Measurements from ENCODE around the gene HLA-DPB1.
A peak's percentile ranks its signal among the peaks of the same experiment; 100 is the strongest.
"Not testable (repeated sequence)": the region's sequence is repeated elsewhere in the genome, so short reads cannot be mapped to it uniquely, and the experiment has no call there.

Gene HLA-DPB1
- total RNA-seq, result 15.5 to 84.6 (median 24.4) reads per million in 17 experiments

DNA sequence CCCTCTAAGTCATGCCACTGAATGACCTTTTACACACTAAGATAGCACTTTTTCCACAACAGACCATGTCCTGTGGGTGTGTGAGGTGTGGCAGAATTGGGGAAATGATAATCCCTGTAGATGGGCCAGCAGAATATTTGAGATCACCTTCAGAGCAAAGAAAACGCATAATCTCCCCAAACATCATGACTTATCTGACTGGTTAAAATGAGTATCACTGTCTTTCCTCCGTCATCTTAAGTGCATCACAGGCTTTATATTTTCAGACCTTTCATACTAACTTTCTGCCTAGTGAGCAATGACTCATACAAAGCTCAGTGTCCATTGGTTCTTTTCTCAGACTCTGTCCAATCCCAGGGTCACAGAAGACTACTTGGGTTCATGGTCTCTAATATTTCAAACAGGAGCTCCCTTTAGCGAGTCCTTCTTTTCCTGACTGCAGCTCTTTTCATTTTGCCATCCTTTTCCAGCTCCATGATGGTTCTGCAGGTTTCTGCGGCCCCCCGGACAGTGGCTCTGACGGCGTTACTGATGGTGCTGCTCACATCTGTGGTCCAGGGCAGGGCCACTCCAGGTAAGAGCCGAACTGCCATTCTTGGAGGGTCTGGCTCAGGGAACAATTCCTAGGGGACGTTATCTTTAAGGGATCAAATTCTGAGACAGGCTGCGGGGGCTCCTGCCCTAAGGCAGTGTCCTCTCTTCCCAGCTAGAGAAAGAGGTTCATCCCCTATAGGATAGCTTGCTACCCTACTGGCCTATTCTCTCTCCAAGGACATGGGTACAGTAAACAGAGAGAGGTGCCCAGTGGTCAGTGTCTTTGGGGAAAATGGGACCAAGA is at the start of gene HLA-DPB1:
TSS of gene HLA-DPB1 (plus strand) at position 423 of the 838 bp plus-strand sequence. CDS start at position 475, 52 bp downstream.
- peak; percentile 62 to 88 (median 74) for DNase-seq

DNA sequence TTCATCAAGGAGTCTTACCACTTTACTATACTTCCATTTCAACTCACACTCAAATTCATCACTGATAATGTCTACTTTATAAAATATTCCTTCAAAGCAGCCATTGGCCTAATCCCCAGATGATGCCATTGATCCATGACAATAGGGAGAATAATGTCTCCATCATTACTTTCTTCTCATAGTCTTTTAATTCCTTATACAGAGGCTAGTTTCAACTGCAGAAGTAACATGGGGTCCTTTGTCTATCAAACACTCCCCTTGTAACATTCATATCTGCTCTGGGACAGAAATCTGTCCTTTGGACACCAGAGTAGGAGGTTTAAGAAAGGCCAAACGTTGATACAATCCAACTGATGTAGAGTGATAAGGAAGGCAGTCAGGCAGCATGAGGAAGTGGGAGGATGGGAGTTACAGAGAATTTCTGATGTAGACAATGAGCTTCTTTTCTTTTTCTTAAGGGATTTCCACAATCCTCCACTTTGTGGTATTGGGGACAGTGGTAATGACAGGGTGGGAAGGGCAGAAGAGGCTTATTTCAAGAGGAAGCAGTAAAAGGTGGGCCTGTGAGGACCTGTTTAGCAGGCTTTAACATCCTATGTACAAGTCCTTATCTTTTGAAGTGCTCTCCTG is 47.5 kb upstream of the HLA-DPB1 start:
- DNase-seq, result peak in 3 of 4 experiments; percentile 31 to 59 (median 34)

DNA sequence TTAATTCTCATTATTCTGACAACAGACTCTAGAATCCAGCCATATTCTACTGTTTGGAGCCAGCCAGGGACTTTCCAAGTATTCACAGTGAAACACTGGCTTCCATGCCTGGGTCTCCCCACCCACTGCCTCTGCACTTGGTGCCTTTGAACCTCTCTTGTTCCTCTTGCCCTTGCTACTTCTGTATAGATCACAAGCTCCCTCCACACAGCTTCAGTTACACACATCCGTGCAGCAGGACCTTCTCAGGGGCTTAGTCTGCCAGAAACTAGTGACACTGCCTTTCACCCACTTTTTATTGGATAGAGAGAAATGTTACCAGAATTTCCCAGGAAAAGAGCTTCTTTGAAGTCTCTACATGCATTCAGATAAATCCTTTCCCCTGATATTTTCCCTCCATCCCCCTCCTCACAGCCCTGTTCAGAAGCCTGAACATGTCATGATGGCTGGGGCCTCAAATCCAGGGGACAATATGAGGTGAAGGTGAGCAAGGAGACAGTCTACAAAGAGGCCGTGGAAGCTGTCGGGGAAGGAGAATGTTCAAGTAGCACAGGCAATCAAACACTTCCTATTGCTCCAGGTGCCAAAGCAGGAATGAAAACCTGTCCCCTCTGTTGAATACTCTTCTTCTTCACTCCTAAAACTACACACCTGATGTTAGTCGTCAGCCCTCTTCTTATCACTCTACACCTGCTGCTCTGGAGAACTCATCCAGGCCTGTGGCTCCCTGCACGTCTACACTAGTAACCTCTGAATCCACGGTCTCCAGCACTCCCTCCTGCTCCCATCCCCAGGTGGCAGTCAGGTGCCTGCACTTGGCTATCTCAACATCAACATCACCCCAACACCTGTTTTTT is 46.2 kb upstream of the HLA-DPB1 start:
- DNase-seq, result peak; percentile 84 to 96 (median 94)

DNA sequence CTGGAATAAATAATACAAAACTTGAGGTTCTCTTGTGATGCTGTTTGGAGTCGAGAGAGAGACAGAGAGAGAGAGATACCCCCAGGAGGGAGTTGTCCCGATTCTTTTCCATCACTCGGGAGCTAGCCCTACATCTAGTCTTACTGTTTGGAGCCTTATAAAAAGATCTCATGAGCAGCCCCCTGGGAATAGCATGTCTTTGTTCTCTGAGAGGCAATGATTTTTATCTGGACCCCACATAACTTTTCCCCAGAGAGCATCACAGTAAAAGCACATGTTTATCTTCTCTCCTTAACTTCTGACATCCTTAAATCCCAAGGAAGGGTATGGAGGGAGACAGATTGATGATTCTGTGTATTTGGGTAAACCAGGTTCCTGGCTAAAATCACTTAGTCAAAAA is 45.5 kb upstream of the HLA-DPB1 start:
- no peak for DNase-seq

DNA sequence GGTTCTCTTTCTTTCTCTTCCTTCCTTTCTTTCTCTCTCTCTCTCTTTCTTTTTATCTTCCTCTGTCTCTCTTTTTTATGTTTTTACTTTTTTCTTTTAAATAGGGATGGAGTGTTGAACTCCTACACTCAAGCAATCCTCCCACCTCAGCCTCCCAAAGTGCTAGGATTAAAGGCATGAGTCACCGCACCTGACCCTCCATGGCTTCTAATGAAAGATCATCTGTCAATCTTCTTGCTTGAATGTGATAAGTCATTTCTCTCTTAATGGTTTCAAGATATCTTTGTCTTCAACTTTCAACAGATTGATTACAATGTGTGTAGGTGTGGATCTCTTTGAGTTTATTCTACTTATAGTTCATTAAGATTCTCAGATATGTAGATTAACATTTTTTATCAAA is 41.2 kb upstream of the HLA-DPB1 start:
- no peak for DNase-seq

DNA sequence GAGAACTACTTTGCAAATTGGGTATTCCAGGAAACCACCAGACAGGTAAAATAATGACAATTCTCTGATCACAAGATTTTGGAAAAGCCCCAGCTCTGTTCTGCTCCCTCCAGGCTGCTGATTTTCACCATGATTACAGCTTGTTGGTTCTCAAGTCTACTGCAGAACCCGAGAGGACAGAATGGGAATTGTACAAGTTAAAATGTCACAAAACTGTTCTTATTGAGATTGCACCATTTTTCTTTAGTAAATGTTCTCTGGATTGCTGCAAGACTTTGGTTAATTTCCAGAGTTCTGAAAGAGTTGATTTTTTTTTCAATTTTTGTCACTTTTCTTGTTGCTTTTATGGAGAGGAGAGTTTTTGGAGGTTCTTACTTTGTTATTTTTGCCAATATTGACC is 39.3 kb upstream of the HLA-DPB1 start:
- DNase-seq, result no peak

DNA sequence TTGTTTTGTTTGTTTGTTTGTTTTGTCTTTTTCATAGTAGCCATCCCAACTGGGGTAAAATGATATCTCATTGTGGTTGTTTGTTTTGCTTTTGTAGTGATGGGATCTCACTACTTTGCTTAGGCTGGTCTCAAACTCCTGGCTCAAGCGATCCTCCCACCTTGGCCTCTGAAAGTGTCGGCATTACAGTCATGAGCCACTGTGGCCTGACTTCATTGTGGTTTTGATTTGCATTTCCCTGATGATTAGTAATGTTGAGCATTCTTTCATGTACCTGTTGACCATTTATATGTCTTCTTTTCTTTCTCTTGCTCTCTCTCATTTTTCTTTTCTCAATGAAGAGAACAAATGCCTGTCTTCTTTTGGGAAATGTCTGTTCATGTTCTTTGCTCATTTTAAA is 35.6 kb upstream of the HLA-DPB1 start:
- DNase-seq, result no peak

DNA sequence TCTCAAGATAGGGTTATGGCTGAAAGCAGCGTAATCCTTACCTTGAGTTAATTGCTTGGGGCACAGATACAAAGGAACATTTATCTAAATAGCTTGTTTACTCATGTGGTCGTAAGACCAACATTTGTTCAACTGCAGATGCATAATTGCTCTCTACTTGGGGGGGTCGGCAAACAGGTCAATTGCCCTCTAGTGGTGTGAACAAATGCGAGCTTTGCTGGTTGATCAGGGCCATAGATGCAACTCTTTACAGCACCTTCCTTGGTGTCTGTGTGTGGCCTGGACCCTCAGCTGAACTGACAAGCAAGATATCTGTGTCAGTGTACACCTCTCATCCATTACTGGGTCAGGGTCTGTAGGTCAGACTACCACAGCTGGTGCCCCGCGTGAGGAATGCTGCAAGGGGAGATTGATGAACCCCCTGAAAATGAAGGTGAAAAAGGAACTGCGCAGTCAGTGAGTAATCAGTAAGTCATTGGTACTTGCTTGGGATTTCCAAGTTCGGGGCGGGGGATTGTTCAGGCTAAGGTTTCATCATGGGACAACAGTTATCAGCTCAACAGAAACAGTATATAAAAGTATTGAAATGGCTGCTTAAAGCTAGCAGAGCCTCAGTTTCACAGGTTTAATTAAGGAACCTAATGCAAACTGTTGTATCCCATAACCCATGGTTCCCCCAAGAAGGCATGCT is 26.3 kb upstream of the HLA-DPB1 start:
- DNase-seq, result no peak

DNA sequence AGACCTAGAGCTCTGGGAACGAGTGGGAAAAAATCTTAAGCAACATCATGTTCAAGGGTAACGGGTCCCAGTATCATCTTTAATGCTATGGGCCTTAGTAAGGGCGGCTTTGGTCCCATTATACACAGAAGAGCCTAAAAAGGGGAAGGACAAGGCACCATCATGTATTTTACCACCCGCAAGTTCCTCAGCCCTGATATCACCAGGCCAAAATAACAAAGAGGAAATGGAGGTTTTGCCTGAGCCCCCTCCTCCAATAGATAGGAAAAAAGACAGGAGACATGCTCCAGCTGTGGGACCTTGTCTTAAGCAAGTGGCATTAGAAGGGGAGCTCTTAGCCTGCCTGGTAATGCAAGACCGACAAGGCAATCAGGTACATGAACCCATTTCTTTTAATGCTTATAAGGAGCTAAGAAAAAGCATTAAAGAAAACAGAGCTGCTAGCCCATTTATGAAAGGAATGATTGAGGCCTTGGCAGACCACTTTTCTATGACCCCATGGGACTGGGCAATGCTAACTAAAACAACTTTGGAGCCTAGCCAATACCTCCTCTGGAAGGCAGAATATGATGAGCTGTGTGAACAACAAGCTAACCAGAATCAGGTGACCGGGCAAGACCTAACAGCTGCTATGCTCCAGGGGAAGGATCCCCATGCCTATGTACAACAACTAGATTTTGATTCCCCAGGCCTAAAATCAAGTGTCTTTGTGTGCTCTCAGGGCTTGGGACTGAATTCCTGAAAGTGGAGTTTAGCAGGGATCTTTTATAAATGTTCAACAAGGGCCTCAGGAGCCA is 25.6 kb upstream of the HLA-DPB1 start:
- peak; percentile 45 to 70 (median 58) for DNase-seq

DNA sequence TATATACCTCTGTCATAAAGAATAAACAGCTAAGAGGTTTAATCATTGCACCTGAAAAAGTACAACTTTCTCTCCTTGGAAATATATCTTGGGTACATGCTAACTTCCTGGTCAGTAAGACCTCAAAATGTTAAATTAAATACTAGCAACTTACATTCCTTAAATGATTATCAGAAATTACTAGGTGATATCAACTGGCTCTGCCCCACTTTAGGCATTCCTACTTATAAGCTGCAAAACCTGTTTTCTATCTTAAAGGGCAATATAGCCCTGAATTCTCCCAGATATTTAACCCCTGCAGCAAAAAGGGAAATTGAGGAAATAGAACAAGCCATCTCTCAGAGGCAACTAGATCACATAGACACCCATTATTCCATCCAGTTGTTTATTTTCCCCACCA is 23.2 kb upstream of the HLA-DPB1 start:
- DNase-seq, result no peak

DNA sequence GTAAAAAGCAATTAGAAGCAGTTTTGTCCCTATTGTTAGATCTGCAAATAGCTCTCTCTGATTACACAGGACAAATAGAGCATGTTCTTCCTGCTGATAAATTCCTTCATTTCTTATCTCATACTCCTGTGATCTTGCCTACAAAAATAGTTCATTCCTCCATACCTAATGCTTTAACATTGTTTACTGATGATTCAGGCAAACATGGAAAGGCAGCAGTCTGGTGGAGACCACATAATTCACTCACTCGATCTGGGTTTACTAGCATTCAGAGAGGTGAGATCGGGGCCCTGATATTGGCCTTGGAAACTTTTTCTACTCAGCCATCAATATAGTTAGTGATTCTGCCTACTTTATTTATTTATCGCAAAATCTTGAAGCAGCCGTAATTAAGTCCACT is 22.6 kb upstream of the HLA-DPB1 start:
- DNase-seq, result no peak

DNA sequence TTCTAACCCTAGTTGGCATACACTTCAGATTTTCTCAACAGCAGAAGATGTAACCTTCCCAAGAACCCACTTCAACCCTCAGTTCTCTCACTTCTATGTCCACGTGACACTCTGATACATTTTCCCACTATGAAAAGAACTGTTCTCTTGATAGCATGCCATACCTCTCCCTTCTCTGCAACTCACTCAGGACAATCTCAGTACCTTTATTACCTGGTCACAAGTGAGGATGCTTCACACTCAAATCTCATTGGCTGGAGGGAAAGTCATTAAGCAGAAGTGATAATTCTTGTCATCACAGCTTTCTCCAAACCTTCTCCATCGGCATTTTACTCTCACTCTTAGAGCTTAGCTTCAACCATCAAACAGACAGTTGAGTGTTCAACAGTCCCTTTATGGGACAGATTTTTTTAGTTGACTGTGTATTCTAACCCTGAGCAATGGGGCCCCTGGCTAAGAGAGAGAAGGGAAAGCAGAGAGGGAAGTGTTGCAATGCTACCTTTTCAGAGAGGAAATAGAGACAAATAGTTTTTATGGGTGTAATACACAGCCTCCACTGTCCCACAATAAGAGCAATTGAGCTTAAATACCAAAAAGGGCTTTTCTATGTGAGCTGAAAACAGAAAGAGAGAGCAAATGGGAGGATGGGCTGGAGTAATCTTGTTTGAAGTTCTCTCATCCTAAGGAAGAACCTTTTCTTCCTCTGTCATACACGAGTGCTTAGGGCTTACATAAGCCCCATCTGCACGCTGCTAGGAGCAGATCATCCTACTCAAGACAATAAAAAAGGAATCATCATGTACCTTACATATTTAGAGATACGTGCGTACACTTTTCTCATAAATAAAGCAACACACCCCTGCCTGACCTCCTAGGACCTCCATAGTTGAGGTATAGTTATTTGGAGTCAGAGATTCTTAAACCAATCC is 18.3 kb upstream of the HLA-DPB1 start:
- DNase-seq, result peak in 2 of 4 experiments; percentile 21 to 39

DNA sequence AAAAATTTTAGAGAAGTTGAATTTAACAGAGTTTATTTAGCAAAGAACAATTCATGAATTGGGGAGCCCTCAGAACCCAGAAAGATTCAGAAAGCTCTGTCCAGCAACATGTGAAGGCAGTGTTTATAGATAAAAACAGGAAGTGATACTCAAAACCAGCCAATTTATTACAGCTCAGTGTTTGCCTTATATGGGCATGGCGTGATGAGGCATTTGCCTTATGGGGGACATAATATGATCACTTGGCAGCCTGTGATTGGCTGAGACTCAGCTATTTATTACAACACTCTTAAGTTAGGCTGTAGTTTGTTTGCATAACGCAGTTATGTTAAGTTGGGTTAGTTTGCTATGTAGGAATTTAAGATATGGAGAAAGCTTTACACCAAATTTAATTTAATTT is 13.8 kb upstream of the HLA-DPB1 start:
- DNase-seq, result peak; percentile 60 to 83 (median 68)

DNA sequence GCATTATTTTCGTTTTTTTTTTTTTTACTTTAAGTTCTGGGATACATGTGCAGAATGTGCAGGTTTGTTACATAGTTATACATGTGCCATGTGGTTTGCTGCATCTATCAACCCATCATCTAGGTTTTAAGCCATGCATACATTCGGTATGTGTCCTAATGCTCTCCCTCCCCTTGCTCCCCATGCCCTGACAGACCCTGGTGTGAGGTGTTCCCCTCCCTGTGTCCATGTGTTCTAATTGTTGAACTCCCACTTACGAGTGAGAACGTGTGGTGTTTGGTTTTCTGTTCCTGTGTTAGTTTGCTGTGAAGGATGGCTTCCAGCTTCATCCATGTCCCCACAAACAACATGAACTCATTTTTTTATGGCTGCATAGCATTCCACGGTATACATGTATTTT is 12.4 kb upstream of the HLA-DPB1 start:
- DNase-seq, result not testable (repeated sequence)

DNA sequence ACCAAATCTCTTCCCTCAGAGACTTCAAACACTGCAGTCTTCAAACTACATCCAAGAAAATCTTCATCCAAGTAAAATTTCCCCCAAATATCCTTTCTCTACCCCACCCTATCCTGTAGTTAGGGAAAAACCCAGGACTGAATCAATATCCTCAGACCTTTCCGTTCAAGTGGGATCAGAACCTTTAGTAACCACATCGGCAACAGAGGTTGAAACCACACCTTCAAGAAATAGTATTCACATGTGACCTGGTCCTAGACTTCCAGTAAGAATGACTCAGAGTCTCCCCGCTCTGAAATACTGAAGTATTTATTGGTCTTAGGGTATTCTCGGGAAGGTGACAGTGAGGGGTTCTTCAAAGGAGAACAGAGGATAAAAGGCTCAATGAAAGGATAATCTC is 11.1 kb upstream of the HLA-DPB1 start:
- DNase-seq, result no peak

DNA sequence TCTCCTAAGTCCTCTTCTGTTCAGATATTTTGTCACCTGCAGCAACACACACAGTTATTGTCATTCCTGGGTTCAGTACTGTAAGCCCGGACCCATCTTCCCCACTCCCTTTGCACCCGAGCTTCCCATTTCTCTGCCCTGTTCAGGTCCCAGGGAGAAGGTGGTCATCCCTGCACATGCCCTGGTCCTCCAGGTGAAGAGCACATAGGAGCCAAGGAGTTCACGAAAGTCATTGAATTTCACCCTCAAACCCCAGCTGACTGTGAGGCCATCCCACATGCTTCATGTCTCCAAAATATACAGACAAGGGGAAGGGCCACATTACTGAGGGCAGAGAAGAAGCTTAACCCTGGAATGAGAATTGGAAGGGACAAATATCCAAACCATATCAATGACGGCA is 10.5 kb upstream of the HLA-DPB1 start:
- DNase-seq, result no peak

DNA sequence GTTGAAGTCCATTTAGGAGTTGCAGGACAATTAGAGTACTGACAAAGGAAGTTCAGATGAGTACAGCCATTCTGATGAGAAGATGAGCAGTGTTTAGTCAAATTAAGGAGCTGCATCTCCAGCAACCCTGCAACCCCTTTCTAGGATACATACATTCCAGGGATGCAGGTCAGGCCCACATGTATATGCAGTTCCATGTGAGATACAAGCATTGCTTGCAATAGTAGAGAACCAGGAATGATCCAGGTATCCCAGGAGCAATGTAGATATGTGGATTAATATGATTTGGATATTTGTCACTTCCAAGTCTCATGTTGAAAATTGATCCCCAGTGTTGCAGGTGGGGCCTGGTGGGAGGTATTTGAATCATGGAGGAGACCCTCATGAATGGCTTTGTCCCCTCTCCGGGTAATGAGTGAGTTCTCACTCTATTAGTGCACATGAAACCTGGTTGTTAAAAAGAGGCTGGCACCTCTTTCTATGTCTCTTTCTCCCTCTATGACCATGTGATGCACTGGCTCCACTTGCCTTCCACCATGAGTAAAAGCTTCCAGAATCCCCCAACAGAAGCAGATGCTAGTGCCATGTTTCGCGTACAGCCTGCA is 8.8 kb upstream of the HLA-DPB1 start:
- no peak for DNase-seq

DNA sequence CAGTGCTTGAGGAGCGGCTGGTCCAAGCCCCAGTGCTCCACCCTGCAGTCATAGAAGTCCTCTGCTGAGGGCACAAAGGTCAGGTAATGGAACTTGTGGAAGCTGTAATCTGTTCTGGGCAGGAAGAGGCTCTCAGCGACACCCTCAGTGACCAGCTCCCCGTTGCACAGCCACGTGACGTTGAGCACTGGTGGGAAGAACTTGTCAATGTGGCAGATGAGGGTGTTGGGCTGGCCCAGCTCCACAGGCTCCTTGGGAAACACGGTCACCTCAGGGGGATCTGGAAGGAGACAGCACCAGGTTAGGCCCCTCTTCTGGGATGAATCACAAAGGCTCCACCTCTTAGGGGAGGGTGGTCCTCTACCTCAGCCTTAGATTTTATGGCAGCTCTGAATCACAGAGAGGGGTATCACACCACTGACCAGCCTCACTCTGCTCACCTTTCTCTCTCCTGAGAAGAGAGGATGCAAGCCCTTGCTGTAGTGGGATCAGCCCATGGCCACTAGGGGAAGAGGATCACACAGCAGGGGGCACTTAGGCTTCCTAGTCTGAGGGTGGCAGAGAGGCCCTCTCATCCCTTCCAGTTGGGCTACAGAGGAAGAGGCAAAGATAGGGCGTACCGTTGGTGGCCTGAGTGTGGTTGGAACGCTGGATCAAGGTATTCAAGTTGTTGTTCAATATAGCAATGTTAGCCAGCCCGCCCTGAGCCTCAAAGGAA is 6.6 kb upstream of the HLA-DPB1 start:
- no peak for DNase-seq

DNA sequence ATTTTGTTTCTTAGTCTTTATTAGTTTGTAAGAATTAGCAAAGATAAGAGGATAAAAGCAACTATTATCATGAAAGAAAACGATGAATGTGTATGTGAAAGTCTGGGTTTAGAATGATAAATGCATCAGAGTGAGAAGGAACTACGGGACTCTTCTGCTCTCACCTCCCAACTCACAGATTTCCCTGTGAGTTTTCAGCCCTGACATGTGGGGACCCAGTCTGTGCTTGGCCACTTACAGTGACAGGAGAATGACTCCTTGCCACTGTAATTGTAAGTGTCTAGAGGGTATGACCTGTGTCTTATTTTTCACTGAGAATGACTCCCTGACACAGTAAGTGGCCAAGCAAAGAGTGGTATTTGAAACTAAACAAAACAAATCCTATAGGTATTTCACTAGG is 4.9 kb upstream of the HLA-DPB1 start:
- DNase-seq, result no peak

Data from suppressor macrophage (primary cell).